AG10803 (cell line): ENCODE data around the gene BCL11A.

Experiments
- DNase-seq: peaks from one replicate; pipeline ENCODE4 v3.0.0; 2010; ENCODE audit warnings: low read depth
- H3K4me3 ChIP-seq: 2 replicates; pipeline ENCODE4 v1.5.1; 2011; ENCODE audit warnings: mild to moderate bottlenecking, low read length, control low read depth
- CTCF ChIP-seq: conservative IDR thresholded peaks from 2 replicates; pipeline ENCODE4 v1.5.1; 2011; ENCODE audit warnings: mild to moderate bottlenecking, low read length, control low read depth, inconsistent platforms

The BCL11A gene

GRCh38 chr2:60459851-60460250 is 93.6 kb downstream of the BCL11A start:
- no peak for DNase-seq
- no peak overlapping the region for H3K4me3 ChIP-seq
- TF ChIP-seq CTCF = no peak

GRCh38 chr2:60456115-60456770 is 97.2 kb downstream of the BCL11A start:
- no peak for DNase-seq
- no peak for TF ChIP-seq CTCF
- H3K4me3 ChIP-seq = no peak overlapping the region

GRCh38 chr2:60453872-60454271 is 99.6 kb downstream of the BCL11A start:
- no peak for TF ChIP-seq CTCF
- no peak overlapping the region for H3K4me3 ChIP-seq

GRCh38 chr2:60453301-60453700 is 100.2 kb downstream of the BCL11A start:
- H3K4me3 ChIP-seq = no peak overlapping the region
- DNase-seq = no peak
- no peak for TF ChIP-seq CTCF

More at GRCh38 chr2:60453872-60454271, 99.6 kb downstream of the BCL11A start:
- no peak for DNase-seq

GRCh38 chr2:60450488-60450887 is 103.0 kb downstream of the BCL11A start:
- H3K4me3 ChIP-seq = no peak overlapping the region
- no peak for DNase-seq
- TF ChIP-seq CTCF = no peak

GRCh38 chr2:60447943-60448342 is 105.5 kb downstream of the BCL11A start:
- H3K4me3 ChIP-seq = no peak overlapping the region
- TF ChIP-seq CTCF = no peak
- DNase-seq = no peak

- no peak overlapping the region for H3K4me3 ChIP-seq
- no peak for DNase-seq
- no peak for TF ChIP-seq CTCF
Measured at GRCh38 chr2:60446413-60447267, 106.8 kb downstream of the BCL11A start.
